Body of pancreas (tissue), 4 donors: Measurements from ENCODE around the gene LRRC75A.

Experiments
- POLR2A ChIP-seq, 3 donors: fragments of 450-650 bp; IDR thresholded peaks; one replicate each; pipeline ENCODE4 v1.6.1; 2016; ENCODE audit warnings: antibody characterized with exemption in 3 of 3, mild to moderate bottlenecking in 2 of 3
- TF ChIP-seq, protein P1 (sequence below), 7 experiments: fragments of 450-650 bp in 4 of 7; fragments of 200-600 bp in 3 of 7; sonication (generic) in 3 of 7; IDR thresholded peaks; one replicate each; pipeline ENCODE4 v1.5.1; 2016 to 2019; ENCODE audit warnings: antibody characterized with exemption in 7 of 7

DNA sequence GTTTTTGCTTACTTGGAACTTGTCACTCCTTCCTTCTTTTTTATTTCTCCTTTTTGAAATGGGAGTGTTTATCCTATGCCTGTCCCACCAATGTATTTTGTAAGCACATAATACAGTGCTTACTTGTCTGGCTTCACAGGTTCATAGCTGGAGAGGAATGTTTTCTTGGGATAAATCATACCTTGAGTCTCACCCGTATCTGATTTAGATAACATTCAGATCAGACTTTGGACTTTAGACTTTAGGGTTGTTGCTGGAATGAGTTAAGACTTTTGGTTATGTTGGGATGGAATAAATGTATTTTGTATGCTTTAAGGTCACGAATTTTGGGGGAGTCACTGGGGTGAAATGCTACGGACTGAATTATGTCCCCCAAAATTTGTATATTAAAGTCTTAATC lies 13.0 kb upstream of the LRRC75A start:
- TF ChIP-seq, protein P1, sequence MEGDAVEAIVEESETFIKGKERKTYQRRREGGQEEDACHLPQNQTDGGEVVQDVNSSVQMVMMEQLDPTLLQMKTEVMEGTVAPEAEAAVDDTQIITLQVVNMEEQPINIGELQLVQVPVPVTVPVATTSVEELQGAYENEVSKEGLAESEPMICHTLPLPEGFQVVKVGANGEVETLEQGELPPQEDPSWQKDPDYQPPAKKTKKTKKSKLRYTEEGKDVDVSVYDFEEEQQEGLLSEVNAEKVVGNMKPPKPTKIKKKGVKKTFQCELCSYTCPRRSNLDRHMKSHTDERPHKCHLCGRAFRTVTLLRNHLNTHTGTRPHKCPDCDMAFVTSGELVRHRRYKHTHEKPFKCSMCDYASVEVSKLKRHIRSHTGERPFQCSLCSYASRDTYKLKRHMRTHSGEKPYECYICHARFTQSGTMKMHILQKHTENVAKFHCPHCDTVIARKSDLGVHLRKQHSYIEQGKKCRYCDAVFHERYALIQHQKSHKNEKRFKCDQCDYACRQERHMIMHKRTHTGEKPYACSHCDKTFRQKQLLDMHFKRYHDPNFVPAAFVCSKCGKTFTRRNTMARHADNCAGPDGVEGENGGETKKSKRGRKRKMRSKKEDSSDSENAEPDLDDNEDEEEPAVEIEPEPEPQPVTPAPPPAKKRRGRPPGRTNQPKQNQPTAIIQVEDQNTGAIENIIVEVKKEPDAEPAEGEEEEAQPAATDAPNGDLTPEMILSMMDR (IDR thresholded peaks at IDR 0.05) = no peak
- TF ChIP-seq POLR2A (IDR thresholded peaks at IDR 0.05) = no peak
